SK-N-SH (cell line): ENCODE data around the gene TPGS1. TPM values are rescaled to one million over a fixed set of nuclear protein-coding genes. Genes with fewer than 3 reads are reported as not detected.

ENCODE experiments used
- CTCF ChIA-PET: fragments of 300-600, 350-600 bp; formaldehyde crosslinking; extraction: SDS; loops from one replicate; lab custom pipeline; 2021; lab: Yijun Ruan, JAX
- POLR2A ChIA-PET: fragments of 350-600 bp; sonication (Branson Sonifier 250); formaldehyde crosslinking; extraction: SDS; loops from one replicate; lab custom pipeline; 2020; ENCODE audit warnings: antibody characterized with exemption, inconsistent platforms; lab: Yijun Ruan, JAX
- DNase-seq: peaks from one replicate; pipeline ENCODE4 v3.0.0; 2012
- H2AFZ ChIP-seq: fragments of 200-600 bp; sonication (generic); 2 replicates; pipeline ENCODE4 v1.8.1; 2016; ENCODE audit warnings: antibody characterized with exemption, mild to moderate bottlenecking, low read depth
- H3F3A ChIP-seq: fragments of 200-600 bp; sonication (generic); replicated peaks from 2 replicates; pipeline ENCODE3; 2016; ENCODE audit warnings: antibody characterized with exemption, mild to moderate bottlenecking; ENCODE audit not compliant: insufficient read depth
- H3K27ac ChIP-seq, 2 experiments: fragments of 200-500 bp in 1 of 2; fragments of 200-600 bp in 1 of 2; sonication (Bioruptor generic) in 1 of 2; sonication (generic), shearing (Covaris generic) in 1 of 2; 2 replicates each; pipeline versions ENCODE4 v1.5.1 to v1.6.1; 2014 to 2016; ENCODE audit warnings: low read depth in 2 of 2, inconsistent platforms in 1 of 2, low read length in 1 of 2, mild to moderate bottlenecking in 1 of 2, mixed read lengths in 1 of 2
- H3K27me3 ChIP-seq: fragments of 200-600 bp; sonication (generic), shearing (Covaris generic); 2 replicates; pipeline ENCODE4 v1.6.1; 2016; ENCODE audit warnings: mixed run types; ENCODE audit not compliant: insufficient read depth
- H3K36me3 ChIP-seq, 2 experiments: fragments of 200-500 bp in 1 of 2; fragments of 200-600 bp in 1 of 2; sonication (Bioruptor generic) in 1 of 2; sonication (generic) in 1 of 2; replicated peaks in 1 of 2; 2 replicates each; pipeline versions ENCODE3 to v1.5.1; 2014 to 2016; ENCODE audit warnings: low read length in 1 of 2, mild to moderate bottlenecking in 1 of 2; ENCODE audit not compliant: insufficient read depth in 2 of 2, control insufficient read depth in 1 of 2
- H3K4me1 ChIP-seq, 2 experiments: fragments of 200-500 bp in 1 of 2; fragments of 200-600 bp in 1 of 2; sonication (Bioruptor generic) in 1 of 2; sonication (generic), shearing (Covaris generic) in 1 of 2; 2 replicates each; pipeline versions ENCODE4 v1.5.1 to v1.6.1; 2014 to 2016; ENCODE audit warnings: low read depth in 1 of 2, low read length in 1 of 2, mixed run types in 1 of 2; ENCODE audit not compliant: insufficient read depth in 2 of 2, control insufficient read depth in 1 of 2
- H3K4me2 ChIP-seq: fragments of 200-600 bp; sonication (generic), shearing (Covaris generic); 2 replicates; pipeline ENCODE4 v1.6.1; 2017; ENCODE audit warnings: mixed run types
- H3K4me3 ChIP-seq, 2 experiments: fragments of 200-500 bp in 1 of 2; fragments of 200-600 bp in 1 of 2; sonication (Bioruptor generic) in 1 of 2; sonication (generic), shearing (Covaris generic) in 1 of 2; 2 replicates each; pipeline versions ENCODE4 v1.5.1 to v1.8.1; 2014 to 2016; ENCODE audit warnings: low read depth in 2 of 2, inconsistent platforms in 1 of 2, low read length in 1 of 2, mild to moderate bottlenecking in 1 of 2, mixed read lengths in 1 of 2, moderate library complexity in 1 of 2
- H3K79me2 ChIP-seq: fragments of 200-600 bp; sonication (generic); 2 replicates; pipeline ENCODE4 v1.8.1; 2017; ENCODE audit warnings: mild to moderate bottlenecking; ENCODE audit not compliant: insufficient read depth
- H3K9ac ChIP-seq: fragments of 200-600 bp; sonication (generic); 2 replicates; pipeline ENCODE4 v1.6.1; 2017; ENCODE audit warnings: mixed run types
- H3K9me2 ChIP-seq: fragments of 200-600 bp; sonication (generic); 2 replicates; pipeline ENCODE4 v1.6.1; 2017; ENCODE audit warnings: mixed run types
- H3K9me3 ChIP-seq: fragments of 200-600 bp; sonication (generic); 2 replicates; pipeline ENCODE4 v1.6.1; 2017; ENCODE audit warnings: mixed run types, mild to moderate bottlenecking, moderate library complexity
- H4K20me1 ChIP-seq: fragments of 200-600 bp; sonication (generic); 2 replicates; pipeline ENCODE4 v1.6.1; 2017; ENCODE audit warnings: mild to moderate bottlenecking, mixed run types; ENCODE audit not compliant: insufficient read depth
- CHD2 ChIP-seq: fragments of 150-350 bp; IDR thresholded peaks from 2 replicates; pipeline ENCODE4 v1.6.1; 2018; ENCODE audit warnings: low read length; ENCODE audit not compliant: partially characterized antibody
- ELF1 ChIP-seq: IDR thresholded peaks from 2 replicates; pipeline ENCODE4 v1.4.0; 2012
- EP300 ChIP-seq, 2 experiments: IDR thresholded peaks; 2 replicates each; pipeline versions ENCODE4 v1.4.0 to v1.6.1; 2012; ENCODE audit warnings: borderline replicate concordance in 1 of 2, low read depth in 1 of 2, low read length in 1 of 2
- EZH2phosphoT487 ChIP-seq: fragments of 200-600 bp; sonication (generic); IDR thresholded peaks from 2 replicates; pipeline ENCODE4 v1.6.1; 2017; ENCODE audit warnings: low read depth, mixed run types, mild to moderate bottlenecking, antibody characterized with exemption, moderate library complexity, borderline replicate concordance
- FOSL2 ChIP-seq: IDR thresholded peaks from 2 replicates; pipeline ENCODE4 v1.4.0; 2012; ENCODE audit warnings: low read depth, mild to moderate bottlenecking, moderate library complexity, borderline replicate concordance
- FOXJ3 ChIP-seq: sonication (generic); formaldehyde crosslinking; IDR thresholded peaks from 2 replicates; pipeline ENCODE4 v1.5.1; 2020; ENCODE audit warnings: mild to moderate bottlenecking, missing genetic modification reagents
- FOXM1 ChIP-seq: IDR thresholded peaks from 2 replicates; pipeline ENCODE4 v1.4.0; 2012; ENCODE audit warnings: low read depth, mild to moderate bottlenecking
- GABPA ChIP-seq: IDR thresholded peaks from 2 replicates; pipeline ENCODE4 v1.4.0; 2012; ENCODE audit warnings: low read depth, mild to moderate bottlenecking
- RAD21 ChIP-seq: IDR thresholded peaks from 2 replicates; pipeline ENCODE4 v1.6.1; 2012; ENCODE audit warnings: mild to moderate bottlenecking, low read length
- RFX5 ChIP-seq: IDR thresholded peaks from 2 replicates; pipeline ENCODE4 v1.6.1; 2012; ENCODE audit warnings: mild to moderate bottlenecking, improper control_type of control experiment, low read length
- RXRA ChIP-seq: IDR thresholded peaks from 2 replicates; pipeline ENCODE4 v1.4.0; 2012; ENCODE audit warnings: low read depth, mild to moderate bottlenecking, borderline replicate concordance
- SIN3A ChIP-seq: IDR thresholded peaks from 2 replicates; pipeline ENCODE4 v1.6.1; 2012; ENCODE audit warnings: low read depth, mild to moderate bottlenecking, low read length, moderate library complexity, borderline replicate concordance
- TAF1 ChIP-seq: IDR thresholded peaks from 2 replicates; pipeline ENCODE4 v1.6.1; 2012; ENCODE audit warnings: low read depth, mild to moderate bottlenecking, low read length, moderate library complexity, borderline replicate concordance
- TEAD4 ChIP-seq: IDR thresholded peaks from 2 replicates; pipeline ENCODE4 v1.4.0; 2012; ENCODE audit warnings: mild to moderate bottlenecking, borderline replicate concordance; ENCODE audit not compliant: insufficient read depth
- YY1 ChIP-seq: IDR thresholded peaks from 2 replicates; pipeline ENCODE4 v1.4.0; 2012; ENCODE audit warnings: low read depth, mild to moderate bottlenecking
- WGBS: methylation state at CpG from one replicate; pipeline ENCODE4 v1.1.6; 2017; ENCODE audit warnings: low lambda C conversion rate; 5-methylcytosine and 5-hydroxymethylcytosine counted together
- polyA plus RNA-seq, 3 experiments: library from polyadenylated mRNA; depleted of rRNA; stranded (reverse); fragments of >200 nt; gene quantifications; 2 replicates each; pipeline ENCODE4 v1.2.3, GENCODE V29; 2012
- TF ChIP-seq, protein P1 (sequence below): IDR thresholded peaks from 2 replicates; pipeline ENCODE4 v1.4.0; 2012; ENCODE audit warnings: low read depth, borderline replicate concordance

TPGS1 gene
- polyA plus RNA-seq, 1 of the 3 experiments (the other 2 are of a cell fraction): 31.0 TPM

DNA sequence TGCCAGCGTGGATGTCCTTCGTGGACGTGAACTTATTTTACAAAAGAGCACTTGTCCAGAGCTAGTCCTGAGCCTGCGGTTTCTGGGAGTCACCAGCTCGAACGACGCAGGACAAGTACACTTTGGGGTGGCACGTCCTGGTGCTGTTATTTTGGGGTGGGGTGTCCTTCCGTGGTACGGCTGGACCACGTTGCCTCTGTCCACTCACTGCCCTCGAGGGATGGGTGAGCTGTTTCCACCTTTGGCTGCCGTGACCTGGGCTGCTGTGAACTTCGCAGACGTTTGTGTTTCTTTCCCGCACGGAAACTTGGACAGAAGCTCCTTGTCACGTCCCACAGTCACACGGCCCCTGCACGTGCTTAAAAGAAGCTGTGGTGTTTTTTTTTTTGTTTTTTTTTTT, 47.5 kb downstream of the TPGS1 start (continued):
- TF ChIP-seq EP300 (IDR thresholded peaks at IDR 0.05; ENCODE audit: borderline replicate concordance in 1 of 2, low read depth in 1 of 2, low read length in 1 of 2) (no peak), FOSL2 (no peak)

DNA sequence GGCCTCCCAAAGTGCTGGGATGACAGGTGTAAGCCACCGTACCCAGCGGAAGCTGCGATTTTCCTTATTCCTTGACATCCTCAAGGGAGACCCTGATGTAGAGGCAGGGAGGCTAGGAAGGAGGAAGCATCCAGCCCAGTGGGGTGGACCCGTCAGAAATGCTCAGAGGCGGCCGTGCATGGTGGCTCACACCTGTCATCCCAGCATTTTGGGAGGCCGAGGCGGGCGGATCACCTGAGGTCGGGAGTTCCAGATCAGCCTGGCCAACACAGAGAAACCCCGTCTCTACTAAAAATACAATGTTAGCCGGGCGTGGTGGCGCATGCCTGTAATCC, 48.1 kb downstream of the TPGS1 start:
- H3K4me3 ChIP-seq: no peak overlapping the region
- 91% methylated on average over 9 of the region's 14 CpGs for WGBS
- POLR2A ChIA-PET: interaction anchor here (1.4 kb wide), 1 partner anchor 24 kb away, joined by 5 read pairs; the partner anchor contains the start of gene CDC34
- no peaks in the 10 kb centered on the region for H4K20me1 ChIP-seq
- H3K27me3 ChIP-seq: no peaks in the 10 kb centered on the region
- TF ChIP-seq ELF1: no peak
- no peak for TF ChIP-seq YY1
- TF ChIP-seq FOXJ3 (CRISPR knock-in tag): no peak
- no peak for TF ChIP-seq CHD2
- TF ChIP-seq TEAD4: no peak
- TF ChIP-seq SIN3A: no peak
- no peak for TF ChIP-seq RFX5
- TF ChIP-seq FOSL2: no peak
- TF ChIP-seq EZH2phosphoT487: no peak
- TF ChIP-seq FOXM1: no peak
- TF ChIP-seq RXRA: no peak
- H3K36me3 ChIP-seq: no peaks in the 10 kb centered on the region
- CTCF ChIA-PET: interaction anchor here (1.2 kb wide), 1 partner anchor 9 kb away, joined by 3 read pairs; no protein-coding TSS in a partner anchor
- no peaks in the 10 kb centered on the region for H3K79me2 ChIP-seq
- H2AFZ ChIP-seq: no peak overlapping the region
- H3K9me2 ChIP-seq: no peaks in the 10 kb centered on the region
- no peak overlapping the region for H3K27ac ChIP-seq
- H3F3A ChIP-seq: no peaks in the 10 kb centered on the region
- no peak overlapping the region for H3K9ac ChIP-seq
- no peak overlapping the region for H3K4me2 ChIP-seq
- DNase-seq: no peak
- peaks cover 0 to 4% of the 10 kb centered on the region in 2 experiments; a peak in 1 of 4 replicates for H3K4me1 ChIP-seq
- no peaks in the 10 kb centered on the region for H3K9me3 ChIP-seq

DNA sequence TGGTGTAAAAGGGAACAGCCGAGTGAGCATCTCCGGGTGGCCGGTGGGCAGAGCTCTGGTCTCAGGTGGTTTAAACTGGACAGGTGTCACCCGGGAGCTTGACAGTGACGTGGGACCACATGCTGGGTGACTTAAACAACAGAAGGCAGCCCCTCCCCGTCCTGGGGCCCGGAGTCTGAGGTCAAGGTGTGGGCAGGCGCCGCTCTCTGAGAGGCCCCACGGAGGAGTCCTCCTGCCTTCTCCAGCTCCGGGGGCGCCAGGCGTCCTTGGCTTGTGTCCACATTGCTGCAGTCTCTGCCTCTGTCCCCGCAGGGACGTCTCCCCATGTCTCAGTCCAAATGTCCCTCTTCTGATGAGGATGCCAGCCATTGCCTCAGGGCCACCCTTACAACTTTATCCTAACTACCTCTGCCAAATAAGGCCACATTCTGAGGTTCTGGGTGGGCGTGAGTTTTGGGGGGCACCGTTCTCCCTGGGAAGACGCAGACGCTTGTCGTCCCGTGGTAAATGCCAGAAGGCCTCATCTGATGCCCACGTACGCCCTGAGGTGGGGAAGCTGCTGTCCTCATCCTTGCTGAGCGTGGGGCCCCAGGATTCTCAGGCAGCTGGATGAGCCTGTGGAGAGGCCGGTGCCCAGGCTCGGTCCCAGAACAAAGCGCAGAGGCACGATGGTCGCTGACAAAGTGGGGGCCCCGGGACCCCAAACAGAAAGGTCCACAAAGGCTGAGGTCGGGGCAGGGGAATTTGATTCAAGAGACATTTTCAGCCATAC, 49.5 kb downstream of the TPGS1 start:
- ChIA-PET CTCF (interaction anchor here (1.1 kb wide), 1 partner anchor 8 kb away, joined by 3 read pairs; no protein-coding TSS in a partner anchor), POLR2A (interaction anchor here (1.0 kb wide), 1 partner anchor 14 kb away, joined by 3 read pairs; no protein-coding TSS in a partner anchor)
- Histone ChIP-seq H3K4me2 (no peak overlapping the region), H3K9ac (no peak overlapping the region), H4K20me1 (no peaks in the 10 kb centered on the region), H3K36me3 (no peaks in the 10 kb centered on the region), H3K27me3 (no peaks in the 10 kb centered on the region), H3K4me3 (no peak overlapping the region), H2AFZ (no peak overlapping the region), H3K79me2 (no peaks in the 10 kb centered on the region), H3K27ac (no peak overlapping the region), H3F3A (no peaks in the 10 kb centered on the region), H3K9me3 (no peaks in the 10 kb centered on the region), H3K4me1 (no peaks in the 10 kb centered on the region; a peak in 1 of 4 replicates), H3K9me2 (no peaks in the 10 kb centered on the region)
- TF ChIP-seq SIN3A: no peak
- TF ChIP-seq GABPA: no peak
- no peak for TF ChIP-seq TAF1
- no peak for TF ChIP-seq ELF1
- no peak for TF ChIP-seq EZH2phosphoT487
- TF ChIP-seq RAD21: no peak
- TF ChIP-seq, protein P1, sequence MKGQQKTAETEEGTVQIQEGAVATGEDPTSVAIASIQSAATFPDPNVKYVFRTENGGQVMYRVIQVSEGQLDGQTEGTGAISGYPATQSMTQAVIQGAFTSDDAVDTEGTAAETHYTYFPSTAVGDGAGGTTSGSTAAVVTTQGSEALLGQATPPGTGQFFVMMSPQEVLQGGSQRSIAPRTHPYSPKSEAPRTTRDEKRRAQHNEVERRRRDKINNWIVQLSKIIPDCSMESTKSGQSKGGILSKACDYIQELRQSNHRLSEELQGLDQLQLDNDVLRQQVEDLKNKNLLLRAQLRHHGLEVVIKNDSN: no peak
- no peak for TF ChIP-seq RFX5
- no peak for DNase-seq
- 75% methylated on average over 24 of the region's 31 CpGs for WGBS
